ENCODE data around the gene PRSS16. TPM values are rescaled to one million over a fixed set of nuclear protein-coding genes. Genes with fewer than 3 reads are reported as not detected.

Gene PRSS16
- total and polyA plus RNA-seq, 9 of the 15 experiments (the other 6 are each of a cell fraction or from before 2014, with no cell fraction given): 4.5 to 21.3 (median 12.1) TPM

GRCh38 chr6:27295301-27296079 is 48.0 kb downstream of the PRSS16 start (continued):
- TF ChIP-seq CXXC5 (CRISPR knock-in tag; IDR thresholded peaks at IDR 0.05) (peak; percentile 65), ZBTB2 (IDR thresholded peaks at IDR 0.05) (peak; percentile 62; the same call in 1 of the 2 replicates), ZNF780A (CRISPR knock-in tag; IDR thresholded peaks at IDR 0.05) (no peak), FOXM1 (IDR thresholded peaks at IDR 0.05; ENCODE audit: low read depth) (no peak; the same call in 1 of the 2 replicates), FOXM1 (CRISPR knock-in tag; IDR thresholded peaks at IDR 0.05; ENCODE audit: low read depth) (no peak), TEAD2 (tag; IDR thresholded peaks at IDR 0.05) (no peak), ZBED1 (IDR thresholded peaks at IDR 0.05) (no peak), CBFB (CRISPR knock-in tag; IDR thresholded peaks at IDR 0.05) (no peak), ZNF449 (CRISPR knock-in tag; IDR thresholded peaks at IDR 0.05) (no peak), ETS2 (tag; IDR thresholded peaks at IDR 0.05; ENCODE audit: borderline replicate concordance, poor library complexity, severe bottlenecking) (no peak), FOSL1 (tag; conservative IDR thresholded peaks at IDR 0.05) (0 out of 2 replicates have a peak, but pooled peaks have one; percentile 54), ZNF655 (CRISPR knock-in tag; IDR thresholded peaks at IDR 0.05) (no peak), SNIP1 (IDR thresholded peaks at IDR 0.05; ENCODE audit: low read depth) (no peak), ZNF644 (tag; IDR thresholded peaks at IDR 0.05; ENCODE audit: low read depth) (no peak), PHF21A (IDR thresholded peaks at IDR 0.05; ENCODE audit: borderline replicate concordance, low read depth) (peak; percentile 88; the same call in 1 of the 2 replicates), STAT5B (CRISPR knock-in tag; IDR thresholded peaks at IDR 0.05) (no peak), CBX8 (IDR thresholded peaks at IDR 0.05; ENCODE audit: borderline replicate concordance, extremely low read depth, low read depth, low read length, poor library complexity, severe bottlenecking) (no peak)

Data from K562 (cell line).